Measurements from ENCODE around the gene FAM168A. TPM values are rescaled to one million over a fixed set of nuclear protein-coding genes. Genes with fewer than 3 reads are reported as not detected.

FAM168A gene
- total RNA-seq, 2 donors from 2014 or later = 34.0 to 36.0 TPM

DNA sequence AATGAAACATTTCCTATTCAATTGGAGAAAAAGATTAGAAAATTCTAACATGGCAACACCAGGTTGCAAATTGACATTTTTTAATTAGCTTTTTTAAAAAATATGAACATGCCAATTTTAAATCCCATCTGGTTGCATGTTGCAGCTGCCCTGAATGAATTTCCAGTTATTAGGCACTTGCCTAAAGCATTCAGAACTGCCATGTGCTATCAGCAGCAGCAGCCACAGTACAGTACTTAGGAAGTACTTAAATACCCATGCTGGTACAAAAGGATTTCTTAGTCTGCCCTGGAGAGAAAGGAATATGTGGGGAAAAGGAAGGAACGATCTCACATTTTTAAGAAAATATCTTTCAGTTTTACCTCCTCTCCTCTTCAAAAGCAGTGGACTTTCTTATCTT lies 46.2 kb downstream of the FAM168A start:
- TF ChIP-seq, protein P1, sequence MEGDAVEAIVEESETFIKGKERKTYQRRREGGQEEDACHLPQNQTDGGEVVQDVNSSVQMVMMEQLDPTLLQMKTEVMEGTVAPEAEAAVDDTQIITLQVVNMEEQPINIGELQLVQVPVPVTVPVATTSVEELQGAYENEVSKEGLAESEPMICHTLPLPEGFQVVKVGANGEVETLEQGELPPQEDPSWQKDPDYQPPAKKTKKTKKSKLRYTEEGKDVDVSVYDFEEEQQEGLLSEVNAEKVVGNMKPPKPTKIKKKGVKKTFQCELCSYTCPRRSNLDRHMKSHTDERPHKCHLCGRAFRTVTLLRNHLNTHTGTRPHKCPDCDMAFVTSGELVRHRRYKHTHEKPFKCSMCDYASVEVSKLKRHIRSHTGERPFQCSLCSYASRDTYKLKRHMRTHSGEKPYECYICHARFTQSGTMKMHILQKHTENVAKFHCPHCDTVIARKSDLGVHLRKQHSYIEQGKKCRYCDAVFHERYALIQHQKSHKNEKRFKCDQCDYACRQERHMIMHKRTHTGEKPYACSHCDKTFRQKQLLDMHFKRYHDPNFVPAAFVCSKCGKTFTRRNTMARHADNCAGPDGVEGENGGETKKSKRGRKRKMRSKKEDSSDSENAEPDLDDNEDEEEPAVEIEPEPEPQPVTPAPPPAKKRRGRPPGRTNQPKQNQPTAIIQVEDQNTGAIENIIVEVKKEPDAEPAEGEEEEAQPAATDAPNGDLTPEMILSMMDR (IDR thresholded peaks at IDR 0.05) = no peak
- DNase-seq (ENCODE audit: low spot score) (no peak), ATAC-seq (ENCODE audit: insufficient number of reproducible peaks, low FRiP score, low read depth) (no peak)
- Histone ChIP-seq H3K27me3 (replicated peaks; ENCODE audit: insufficient read depth) (no peaks in the 10 kb centered on the region), H3K36me3 (no peaks in the 10 kb centered on the region), H3K4me1 (ENCODE audit: control insufficient read depth in 1 of 2, low read depth in 2 of 2) (peaks cover 3 to 6% of the 10 kb centered on the region in 2 donors), H3K27ac (no peak overlapping the region), H3K4me3 (no peak overlapping the region), H3K9me3 (no peaks in the 10 kb centered on the region)

DNA sequence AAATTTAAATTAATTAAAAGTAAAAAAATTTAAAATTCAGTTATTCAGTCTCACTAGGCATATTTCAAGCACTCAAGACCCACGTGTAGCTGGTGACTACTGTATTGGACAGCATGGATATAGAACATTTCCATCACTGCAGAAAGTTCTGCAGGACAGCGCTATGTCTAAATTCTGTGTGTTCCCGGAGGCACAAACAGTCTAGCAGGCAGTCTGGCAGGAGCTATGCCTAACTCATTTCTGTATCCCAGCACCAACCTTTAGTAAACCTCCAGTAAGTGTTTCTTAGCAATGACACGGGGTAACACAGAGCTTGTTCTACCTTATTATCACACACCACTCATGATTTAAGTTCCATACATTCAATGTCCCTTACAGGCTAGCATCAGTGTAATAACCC lies 48.5 kb downstream of the FAM168A start:
- no peak overlapping the region for H3K4me3 ChIP-seq
- ATAC-seq (ENCODE audit: insufficient number of reproducible peaks, low FRiP score, low read depth) (no peak), DNase-seq (ENCODE audit: low spot score) (no peak)
- no peak overlapping the region for H3K27ac ChIP-seq
- TF ChIP-seq, protein P1 (IDR thresholded peaks at IDR 0.05) = no peak
- no peaks in the 10 kb centered on the region for H3K4me1 ChIP-seq (ENCODE audit: control insufficient read depth in 1 of 2, low read depth in 2 of 2)
- H3K9me3 ChIP-seq = no peaks in the 10 kb centered on the region
- H3K36me3 ChIP-seq = no peaks in the 10 kb centered on the region
- no peaks in the 10 kb centered on the region for H3K27me3 ChIP-seq (replicated peaks; ENCODE audit: insufficient read depth)

DNA sequence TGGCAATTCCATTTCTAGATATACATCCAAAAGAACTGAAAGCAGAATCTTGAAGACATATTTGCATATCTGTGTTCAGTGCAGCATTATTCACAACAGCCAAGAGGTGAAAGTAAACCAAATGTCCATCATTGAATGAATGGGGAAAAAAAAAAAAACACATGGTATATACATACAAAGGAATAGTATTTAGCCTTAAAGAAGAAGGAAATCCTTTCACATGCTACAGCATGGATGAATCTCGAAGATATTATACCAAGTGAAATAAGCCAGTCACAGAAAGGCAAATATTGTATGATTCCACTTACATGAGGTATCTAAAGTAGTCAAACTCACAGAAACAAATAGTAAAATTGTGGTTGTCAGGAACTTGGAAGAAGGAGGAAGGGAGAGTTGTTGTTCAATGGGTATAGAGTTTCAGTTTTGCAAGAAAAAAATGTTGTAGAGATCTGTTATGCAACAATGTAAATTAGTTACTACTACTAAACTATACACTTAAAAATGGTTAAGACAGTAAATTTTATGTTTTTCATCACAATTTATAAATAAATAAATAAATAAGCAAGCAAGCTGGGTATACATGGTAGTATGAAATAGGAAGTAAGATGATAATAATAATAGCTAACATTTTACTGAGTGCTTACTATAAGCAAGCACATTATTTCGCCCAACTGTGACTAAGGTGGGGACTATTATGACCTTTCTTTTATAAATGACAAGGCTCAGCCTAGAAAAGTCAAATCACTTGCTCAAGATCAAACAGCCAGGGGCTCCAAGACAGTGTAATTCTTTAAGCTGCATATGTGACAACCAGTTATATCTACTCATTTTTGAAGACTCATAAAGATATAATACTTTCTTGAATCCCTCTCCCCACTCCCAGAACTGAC lies 50.0 kb downstream of the FAM168A start:
- Histone ChIP-seq H3K36me3 (no peaks in the 10 kb centered on the region), H3K9me3 (no peaks in the 10 kb centered on the region), H3K27ac (no peak overlapping the region), H3K27me3 (replicated peaks; ENCODE audit: insufficient read depth) (no peaks in the 10 kb centered on the region), H3K4me1 (ENCODE audit: control insufficient read depth in 1 of 2, low read depth in 2 of 2) (no peaks in the 10 kb centered on the region), H3K4me3 (no peak overlapping the region)
- no peak for ATAC-seq (ENCODE audit: insufficient number of reproducible peaks, low FRiP score, low read depth)
- no peak for DNase-seq (ENCODE audit: low spot score)
- TF ChIP-seq, protein P1 (IDR thresholded peaks at IDR 0.05) = no peak

DNA sequence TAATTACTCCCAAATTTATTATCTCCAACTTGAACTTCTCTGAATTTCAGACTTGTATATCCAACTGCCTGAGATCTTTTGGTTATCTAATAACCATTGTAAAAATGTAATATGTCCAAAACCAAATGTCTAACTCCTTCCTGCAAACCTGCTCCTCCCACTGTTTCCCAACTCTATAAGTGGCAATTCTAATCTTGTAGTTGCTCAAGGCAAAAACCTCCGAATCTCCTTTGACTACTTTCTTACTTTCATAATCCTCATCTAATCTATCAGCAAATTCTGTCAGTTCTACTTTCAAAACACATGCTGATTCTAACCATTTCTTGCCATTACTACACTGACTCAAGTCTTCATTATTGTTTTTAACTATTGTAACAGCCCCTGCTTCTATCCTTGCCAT lies 55.7 kb downstream of the FAM168A start:
- ATAC-seq (ENCODE audit: insufficient number of reproducible peaks, low FRiP score, low read depth) (no peak), DNase-seq (ENCODE audit: low spot score) (no peak)
- Histone ChIP-seq H3K9me3 (no peaks in the 10 kb centered on the region), H3K27me3 (replicated peaks; ENCODE audit: insufficient read depth) (no peaks in the 10 kb centered on the region), H3K27ac (no peak overlapping the region), H3K4me1 (ENCODE audit: control insufficient read depth in 1 of 2, low read depth in 2 of 2) (no peaks in the 10 kb centered on the region), H3K4me3 (no peak overlapping the region), H3K36me3 (no peaks in the 10 kb centered on the region)
- TF ChIP-seq, protein P1 (IDR thresholded peaks at IDR 0.05) = no peak

DNA sequence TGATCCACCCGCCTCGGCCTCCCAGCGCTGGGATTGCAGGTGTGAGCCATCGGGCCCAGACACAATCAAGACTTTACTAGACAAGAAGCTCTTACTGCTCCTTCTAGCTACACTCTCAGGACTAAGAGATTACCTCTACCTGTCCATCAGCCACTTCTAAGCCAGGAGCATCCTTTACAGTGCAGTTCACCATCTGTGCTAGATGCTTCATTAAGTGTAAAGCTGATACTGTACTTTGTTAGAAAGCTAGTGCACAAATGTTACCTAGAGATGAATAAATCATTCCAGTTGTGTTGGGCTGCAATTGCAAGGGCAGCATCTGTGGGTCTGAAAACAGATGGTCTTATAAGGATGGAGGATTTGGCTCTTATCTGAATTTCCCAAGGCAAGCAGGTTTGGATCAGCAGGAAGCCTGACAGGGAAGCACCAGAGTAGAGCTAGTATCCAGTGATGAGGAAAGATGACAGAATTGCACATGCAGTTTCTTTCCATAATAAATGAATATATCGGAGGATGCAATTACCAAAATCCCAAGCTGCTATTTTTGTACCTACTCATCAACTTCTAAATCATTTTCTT lies 58.3 kb downstream of the FAM168A start:
- Histone ChIP-seq H3K9me3 (no peaks in the 10 kb centered on the region), H3K4me3 (no peak overlapping the region), H3K27me3 (replicated peaks; ENCODE audit: insufficient read depth) (no peaks in the 10 kb centered on the region), H3K4me1 (ENCODE audit: control insufficient read depth in 1 of 2, low read depth in 2 of 2) (no peaks in the 10 kb centered on the region), H3K27ac (no peak overlapping the region), H3K36me3 (no peaks in the 10 kb centered on the region)
- TF ChIP-seq, protein P1 (IDR thresholded peaks at IDR 0.05) = no peak
- ATAC-seq (ENCODE audit: insufficient number of reproducible peaks, low FRiP score, low read depth) = no peak
- no peak for DNase-seq (ENCODE audit: low spot score)
